AG09319 (cell line): ENCODE data around the gene MEF2C.

Experiments used
- DNase-seq: peaks from one replicate; pipeline ENCODE4 v3.0.0-alpha.2; 2010; ENCODE audit warnings: low read depth; ENCODE audit errors: extremely low read depth
- TF ChIP-seq, protein P1 (sequence below): IDR thresholded peaks from 2 replicates; pipeline ENCODE4 v1.5.1; 2011; ENCODE audit warnings: low read depth, mild to moderate bottlenecking, inconsistent platforms, low read length, moderate library complexity

MEF2C gene

DNA sequence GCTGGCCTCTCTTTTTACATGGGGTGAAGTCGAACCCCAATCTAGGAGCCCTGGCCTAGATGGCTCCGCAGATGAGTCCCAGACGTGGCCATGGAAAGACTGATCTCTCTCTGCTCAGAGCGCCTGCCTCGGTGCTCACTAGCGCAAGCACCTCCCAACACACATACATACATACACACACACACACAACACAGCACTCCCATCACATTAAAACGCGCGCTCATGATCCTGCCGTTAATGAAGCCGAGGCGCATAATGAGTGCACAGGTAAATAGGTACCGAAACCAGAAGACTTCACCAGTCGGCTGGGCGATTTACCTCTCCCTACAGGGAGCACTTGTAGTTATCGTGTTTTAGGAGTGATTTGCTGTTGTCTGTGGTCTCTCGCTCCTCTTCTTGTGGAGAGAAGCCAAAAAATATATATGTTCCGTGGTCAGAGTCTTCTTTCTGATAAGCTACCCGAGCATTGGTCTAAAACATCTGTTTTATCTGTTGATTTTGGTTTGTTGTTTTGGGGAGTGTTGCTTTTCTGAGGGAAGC is 207.7 kb downstream of the MEF2C start:
- no peak for DNase-seq
- TF ChIP-seq, protein P1, sequence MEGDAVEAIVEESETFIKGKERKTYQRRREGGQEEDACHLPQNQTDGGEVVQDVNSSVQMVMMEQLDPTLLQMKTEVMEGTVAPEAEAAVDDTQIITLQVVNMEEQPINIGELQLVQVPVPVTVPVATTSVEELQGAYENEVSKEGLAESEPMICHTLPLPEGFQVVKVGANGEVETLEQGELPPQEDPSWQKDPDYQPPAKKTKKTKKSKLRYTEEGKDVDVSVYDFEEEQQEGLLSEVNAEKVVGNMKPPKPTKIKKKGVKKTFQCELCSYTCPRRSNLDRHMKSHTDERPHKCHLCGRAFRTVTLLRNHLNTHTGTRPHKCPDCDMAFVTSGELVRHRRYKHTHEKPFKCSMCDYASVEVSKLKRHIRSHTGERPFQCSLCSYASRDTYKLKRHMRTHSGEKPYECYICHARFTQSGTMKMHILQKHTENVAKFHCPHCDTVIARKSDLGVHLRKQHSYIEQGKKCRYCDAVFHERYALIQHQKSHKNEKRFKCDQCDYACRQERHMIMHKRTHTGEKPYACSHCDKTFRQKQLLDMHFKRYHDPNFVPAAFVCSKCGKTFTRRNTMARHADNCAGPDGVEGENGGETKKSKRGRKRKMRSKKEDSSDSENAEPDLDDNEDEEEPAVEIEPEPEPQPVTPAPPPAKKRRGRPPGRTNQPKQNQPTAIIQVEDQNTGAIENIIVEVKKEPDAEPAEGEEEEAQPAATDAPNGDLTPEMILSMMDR: no peak

GRCh38 chr5:88674356-88675167 is 208.4 kb downstream of the MEF2C start:
- DNase-seq: no peak
- TF ChIP-seq, protein P1: no peak

DNA sequence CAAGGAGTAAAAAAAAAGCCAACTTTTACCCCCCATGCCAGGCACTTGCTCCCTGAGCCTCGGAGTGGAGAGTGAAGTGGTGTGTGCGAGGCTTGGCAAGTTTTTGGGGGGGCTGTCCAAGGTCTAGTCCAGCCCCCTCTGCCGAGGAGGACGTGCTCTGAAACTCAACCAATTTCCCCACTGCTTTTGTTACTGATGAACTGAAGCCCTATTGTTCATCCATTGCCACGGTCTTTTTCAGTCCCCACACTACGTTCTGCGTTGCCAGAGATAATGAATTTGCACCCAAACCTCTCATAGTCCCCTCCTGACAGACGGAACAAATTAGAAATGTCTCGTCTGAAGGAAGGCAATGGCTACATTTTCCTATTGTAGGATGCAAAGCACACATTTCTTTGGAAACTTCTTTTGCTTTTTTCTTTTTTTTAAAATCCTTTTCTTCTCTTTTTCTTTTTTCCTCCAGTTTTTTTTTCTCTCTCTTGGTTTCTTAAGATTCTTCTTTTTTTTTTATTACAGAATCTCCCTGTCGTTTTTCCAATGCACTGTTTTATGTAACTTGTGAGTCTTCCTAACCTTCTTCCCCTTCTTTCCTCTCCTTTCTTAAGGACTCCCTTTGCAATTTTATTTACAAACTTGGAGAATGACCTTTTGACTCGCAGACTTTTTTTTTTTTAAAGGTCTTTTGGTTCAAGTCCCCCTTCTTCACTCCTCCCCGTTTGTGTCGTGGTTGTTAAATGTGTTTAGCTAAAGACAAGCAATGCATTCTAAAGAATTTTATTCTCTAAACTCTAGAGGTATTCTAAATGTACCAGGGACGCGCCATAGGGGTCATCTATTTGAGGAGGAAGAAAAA is 209.5 kb downstream of the MEF2C start:
- TF ChIP-seq, protein P1: no peak

GRCh38 chr5:88672644-88673252 is 210.2 kb downstream of the MEF2C start:
- no peak for DNase-seq
- TF ChIP-seq, protein P1: no peak

More for the DNA sequence above, 209.5 kb downstream of the MEF2C start:
- no peak for DNase-seq

- TF ChIP-seq, protein P1: no peak
- no peak for DNase-seq
These were observed 211.2 kb downstream of the MEF2C start for GRCh38 chr5:88671505-88672499.

- TF ChIP-seq, protein P1: no peak
These were observed 211.9 kb downstream of the MEF2C start for GRCh38 chr5:88671106-88671504.

More at GRCh38 chr5:88671106-88671504, 211.9 kb downstream of the MEF2C start:
- DNase-seq: no peak
